GM18526 (cell line): ENCODE results near the gene TMX4.

ENCODE experiments used
- POLR2A ChIP-seq: IDR thresholded peaks from 3 replicates; pipeline ENCODE4 v1.6.1; 2011; ENCODE audit not compliant: insufficient read length; ENCODE audit errors: extremely low read depth

Gene TMX4

DNA sequence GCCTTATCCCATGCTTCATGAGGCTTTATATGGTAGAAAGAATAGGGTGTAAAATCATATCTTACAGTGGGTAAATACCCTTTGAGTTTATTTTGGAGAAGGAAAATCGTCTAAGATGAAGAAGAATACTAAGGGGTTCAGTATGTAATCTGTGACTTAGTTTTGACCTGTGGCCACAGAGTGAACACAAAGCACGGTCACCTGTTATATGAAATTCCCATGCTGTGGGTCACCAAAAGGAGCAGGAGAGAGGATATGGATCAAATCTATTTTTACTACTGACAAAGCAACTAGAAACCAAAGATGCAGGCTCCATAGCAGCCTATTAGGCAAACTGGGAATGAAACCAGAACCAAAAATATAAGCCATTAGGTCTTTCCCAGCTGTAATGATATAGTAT, 75.7 kb downstream of the TMX4 start:
- no peak for TF ChIP-seq POLR2A

DNA sequence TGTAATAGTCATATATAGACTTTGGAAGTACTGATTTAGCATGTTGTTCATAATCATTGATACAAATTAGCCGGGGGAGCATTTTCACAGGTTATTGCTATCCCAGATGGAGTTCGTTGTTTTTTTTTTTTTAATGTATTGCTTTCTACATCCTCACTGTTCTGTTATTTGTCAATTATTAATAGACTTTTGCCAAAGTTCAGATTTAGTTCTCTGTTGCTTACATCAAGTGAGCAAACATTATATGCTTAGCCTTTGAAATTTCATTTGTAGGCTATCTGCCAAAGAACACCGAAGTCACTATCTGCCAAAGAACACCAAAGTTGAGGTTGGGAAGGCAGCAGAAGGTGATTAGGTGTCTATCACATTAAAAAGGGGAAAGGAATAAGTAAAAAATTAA, 79.2 kb downstream of the TMX4 start, which contains the start of gene HAO1:
Gene HAO1 (minus strand): TSS at position 118 of the 400 bp plus-strand sequence. CDS start 36 bp downstream, at position 82.
- TF ChIP-seq POLR2A = no peak

DNA sequence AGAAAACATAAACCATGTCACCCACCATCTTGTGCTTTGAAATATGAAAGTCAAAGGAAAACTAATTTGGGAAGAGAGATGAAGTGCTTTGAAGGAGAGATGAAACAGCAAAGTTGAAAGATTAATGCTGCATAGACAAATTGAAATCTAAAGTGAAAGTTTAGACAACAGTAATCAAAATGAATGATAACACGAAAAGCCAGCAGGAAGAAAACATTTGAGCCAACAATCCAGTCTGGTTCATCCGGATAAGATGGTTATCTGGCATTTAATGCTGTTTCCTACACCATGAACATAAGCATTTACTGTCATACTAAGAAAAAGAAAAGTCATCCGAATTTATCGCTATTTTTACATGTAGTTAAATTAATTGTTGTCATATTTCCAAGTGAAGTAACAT, 79.9 kb downstream of the TMX4 start:
- TF ChIP-seq POLR2A = no peak

DNA sequence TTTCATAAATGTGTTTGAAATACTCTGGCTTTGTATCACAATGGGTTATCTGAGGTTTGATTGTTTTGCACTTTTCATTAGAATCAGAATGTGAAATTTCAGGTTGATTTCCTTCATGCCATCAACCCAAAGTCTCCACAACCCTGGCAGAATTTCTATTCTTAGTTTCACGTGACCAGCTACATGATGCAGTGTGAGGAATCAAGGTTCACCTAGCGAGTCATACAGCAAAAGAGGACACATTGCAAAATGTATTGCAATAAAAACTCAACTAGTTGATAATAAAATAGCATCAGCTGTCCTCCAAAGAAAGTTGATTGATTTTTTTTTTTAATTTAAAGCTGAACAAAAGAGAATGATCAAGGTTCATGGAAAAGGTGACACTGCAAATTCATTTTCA, 81.5 kb downstream of the TMX4 start:
- no peak for TF ChIP-seq POLR2A

DNA sequence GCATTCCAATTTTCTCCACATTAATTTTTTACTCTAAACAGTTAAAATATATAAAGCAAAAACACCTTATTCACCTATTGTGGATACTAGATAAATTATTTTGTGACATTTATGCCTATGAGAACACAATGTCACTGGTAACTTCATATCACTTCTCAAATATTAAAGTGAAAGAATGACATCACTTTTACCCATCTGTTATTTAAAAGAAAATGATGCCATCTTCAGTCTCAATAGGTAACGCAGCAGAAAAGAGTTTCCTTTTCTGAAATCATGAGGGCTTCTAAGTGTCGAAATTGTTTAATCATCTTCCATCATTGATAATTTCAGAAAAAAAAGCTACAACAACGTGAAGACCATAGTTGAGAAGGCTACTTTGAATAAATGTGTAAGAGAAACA, 82.2 kb downstream of the TMX4 start:
- no peak for TF ChIP-seq POLR2A

DNA sequence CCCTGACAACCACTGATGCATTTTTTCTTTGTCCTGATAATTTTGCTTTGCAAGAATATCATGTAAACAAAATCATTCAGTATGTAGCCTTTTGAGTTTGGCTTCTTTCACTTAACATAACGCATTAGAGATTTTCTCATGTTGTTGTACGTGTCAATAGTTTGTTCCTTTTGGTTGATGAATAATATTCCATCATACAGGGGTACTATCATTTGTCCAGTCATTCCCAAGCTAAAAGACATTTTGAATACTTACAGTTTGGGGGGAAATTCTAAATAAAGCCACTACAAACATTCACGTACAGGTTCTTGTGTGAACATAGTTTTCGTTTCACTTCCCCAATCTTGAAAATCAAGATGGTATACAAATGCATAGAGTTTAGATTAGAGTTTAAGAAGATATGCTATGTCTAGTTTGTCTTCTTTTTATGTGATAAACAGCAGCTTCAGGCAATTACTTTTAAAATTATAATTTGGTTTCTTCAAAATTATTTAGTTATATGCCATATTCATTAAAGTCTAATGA, 84.5 kb downstream of the TMX4 start:
- TF ChIP-seq POLR2A = no peak

DNA sequence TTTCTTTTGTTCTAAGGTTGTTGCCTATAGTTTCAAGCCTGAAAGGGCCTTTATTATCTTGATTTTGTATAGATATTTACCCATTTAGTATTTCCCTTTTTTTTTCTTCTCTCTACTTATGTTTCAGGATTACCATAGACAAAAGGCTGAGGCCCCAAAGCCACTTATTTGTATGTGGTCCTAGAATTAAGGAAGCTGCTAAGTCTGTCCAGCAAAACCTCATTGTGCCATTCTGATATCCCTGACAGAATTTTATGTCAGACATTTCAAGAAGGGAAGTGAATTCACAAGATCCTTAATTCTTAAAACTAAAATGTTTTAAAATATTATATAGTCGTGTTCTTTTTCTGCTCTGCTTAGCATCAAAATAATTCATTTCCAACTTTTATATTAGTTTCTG, 86.2 kb downstream of the TMX4 start:
- TF ChIP-seq POLR2A = no peak

DNA sequence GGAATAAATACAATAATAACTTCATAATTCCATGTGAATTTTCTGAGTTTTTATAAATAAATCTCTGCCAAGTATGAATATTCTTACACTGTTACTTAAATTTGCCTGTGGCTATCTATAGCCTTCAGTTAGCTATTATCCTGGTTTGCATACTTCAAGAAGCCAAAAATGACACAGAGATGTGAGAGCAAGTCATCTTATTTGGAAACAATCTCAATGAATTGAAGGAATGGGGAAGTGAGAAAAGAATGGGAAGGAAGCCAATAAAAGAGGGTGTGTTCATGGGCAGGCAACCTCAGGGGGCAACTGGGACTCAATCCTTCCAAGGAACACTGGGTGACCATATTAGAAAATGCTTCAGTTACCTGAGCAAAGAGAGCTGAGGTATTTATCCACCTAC, 89.2 kb downstream of the TMX4 start:
- no peak for TF ChIP-seq POLR2A
